IPS-20b (cell line): ENCODE data around the gene SGK1.

Experiments
- H3K27ac ChIP-seq: one replicate; pipeline ENCODE4 v1.5.1; 2013; ENCODE audit warnings: low read length
- H3K27me3 ChIP-seq: 2 replicates; pipeline ENCODE4 v1.6.1; 2013; ENCODE audit warnings: mild to moderate bottlenecking, low read length, inconsistent platforms; ENCODE audit not compliant: insufficient read depth
- H3K36me3 ChIP-seq: 2 replicates; pipeline ENCODE4 v1.6.1; 2013; ENCODE audit warnings: low read depth, mild to moderate bottlenecking, inconsistent platforms, low read length, moderate library complexity; ENCODE audit not compliant: insufficient read depth
- H3K4me1 ChIP-seq: 2 replicates; pipeline ENCODE4 v1.6.1; 2013; ENCODE audit warnings: mild to moderate bottlenecking, control low read depth, inconsistent platforms, low read length, moderate library complexity; ENCODE audit not compliant: insufficient read depth
- H3K4me3 ChIP-seq: 2 replicates; pipeline ENCODE4 v1.5.1; 2013; ENCODE audit warnings: mild to moderate bottlenecking, low read length, inconsistent platforms
- H3K9ac ChIP-seq: 2 replicates; pipeline ENCODE4 v1.6.1; 2013; ENCODE audit warnings: low read depth, mild to moderate bottlenecking, inconsistent platforms, low read length, moderate library complexity
- H3K9me3 ChIP-seq: 2 replicates; pipeline ENCODE4 v1.6.1; 2013; ENCODE audit warnings: mild to moderate bottlenecking, low read depth, low read length, inconsistent platforms; ENCODE audit not compliant: insufficient read depth

The SGK1 gene

GRCh38 chr6:134317471-134318131 lies at the start of gene SGK1:
SGK1 (minus strand) TSS chr6:134318112; CDS start chr6:134317460, 652 bp downstream.
- Histone ChIP-seq H3K27me3 (peaks cover 30% of the 10 kb centered on the region), H3K9me3 (no peaks in the 10 kb centered on the region), H3K36me3 (no peaks in the 10 kb centered on the region), H3K4me1 (peaks cover 2% of the 10 kb centered on the region; the same call in 1 of the 2 replicates), H3K27ac (no peak within 1 kb of the TSS), H3K4me3 (peak within 1 kb of the TSS; percentile 78), H3K9ac (peak within 1 kb of the TSS; percentile 57; the same call in 1 of the 2 replicates)

DNA sequence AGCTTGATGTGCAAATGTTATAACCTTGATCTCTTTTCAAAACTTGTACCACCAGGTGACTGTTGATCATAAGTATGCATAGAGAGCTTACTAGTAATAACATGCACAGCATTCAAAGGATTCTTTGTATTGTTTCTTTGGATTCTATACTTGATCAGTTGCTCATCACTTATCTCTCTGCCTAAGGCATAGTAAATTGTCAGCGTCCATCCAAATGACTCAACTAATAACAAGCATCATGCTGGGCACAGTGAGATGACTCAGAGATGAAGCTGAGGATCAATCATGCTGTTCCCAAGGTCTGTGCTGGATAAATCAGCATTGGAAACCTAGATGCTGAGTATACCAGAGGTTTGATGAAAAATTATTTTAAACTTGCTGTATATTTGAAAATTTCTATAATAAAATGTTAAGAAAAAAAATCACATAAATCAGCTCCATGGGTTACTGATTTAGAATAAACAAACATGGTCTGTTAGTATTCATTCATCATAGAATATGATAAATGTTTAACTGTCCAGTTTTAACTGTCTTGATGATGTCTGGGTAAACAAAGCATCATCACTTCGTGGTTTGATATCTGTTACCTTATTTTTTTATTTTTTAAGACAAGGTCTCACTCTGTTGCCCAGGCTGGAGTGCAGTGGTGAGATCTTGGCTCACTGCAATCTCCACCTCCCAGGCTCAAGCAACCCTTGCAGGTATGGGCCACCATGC lies 45.6 kb upstream of the SGK1 start:
- no peak overlapping the region for H3K27ac ChIP-seq
- no peaks in the 10 kb centered on the region for H3K9me3 ChIP-seq
- no peak overlapping the region for H3K9ac ChIP-seq
- H3K36me3 ChIP-seq, result no peaks in the 10 kb centered on the region
- no peaks in the 10 kb centered on the region for H3K4me1 ChIP-seq
- H3K4me3 ChIP-seq, result no peak overlapping the region
- H3K27me3 ChIP-seq, result no peaks in the 10 kb centered on the region

GRCh38 chr6:134361011-134361410 lies 43.1 kb upstream of the SGK1 start:
- Histone ChIP-seq H3K9ac (no peak overlapping the region), H3K4me1 (no peaks in the 10 kb centered on the region), H3K27me3 (no peaks in the 10 kb centered on the region), H3K27ac (no peak overlapping the region), H3K9me3 (no peaks in the 10 kb centered on the region), H3K36me3 (no peaks in the 10 kb centered on the region), H3K4me3 (no peak overlapping the region)

- Histone ChIP-seq H3K27ac (no peak overlapping the region), H3K27me3 (no peaks in the 10 kb centered on the region), H3K9me3 (no peaks in the 10 kb centered on the region), H3K4me3 (no peak overlapping the region), H3K4me1 (no peaks in the 10 kb centered on the region), H3K36me3 (no peaks in the 10 kb centered on the region), H3K9ac (no peak overlapping the region)
Observed at GRCh38 chr6:134359302-134359701, 41.4 kb upstream of the SGK1 start.

DNA sequence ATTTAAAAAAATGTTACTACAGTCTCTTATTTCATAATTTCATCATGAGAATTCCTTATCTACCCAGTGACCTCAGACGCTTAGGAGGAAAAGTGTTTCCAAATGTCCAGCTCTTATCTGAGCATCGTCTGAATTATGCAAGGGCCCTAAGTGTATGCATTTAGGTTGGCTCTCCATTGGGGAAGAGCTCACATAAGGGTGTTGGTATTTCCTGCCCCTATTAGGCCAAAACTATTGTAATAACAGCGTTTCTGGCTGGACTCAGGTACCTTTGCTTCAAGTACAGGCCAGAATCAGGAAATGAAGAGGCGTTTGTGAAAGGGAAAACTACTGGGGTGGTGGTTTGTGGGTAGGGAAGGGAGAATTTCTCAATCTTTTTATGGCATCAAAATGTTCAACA lies 40.4 kb upstream of the SGK1 start:
- Histone ChIP-seq H3K36me3 (no peaks in the 10 kb centered on the region), H3K4me3 (no peak overlapping the region), H3K27me3 (no peaks in the 10 kb centered on the region), H3K9ac (no peak overlapping the region), H3K9me3 (no peaks in the 10 kb centered on the region), H3K27ac (no peak overlapping the region), H3K4me1 (0 out of 2 replicates have a peak, but pooled peaks cover under 1% of the 10 kb centered on the region)

- Histone ChIP-seq H3K9me3 (no peaks in the 10 kb centered on the region), H3K36me3 (no peaks in the 10 kb centered on the region), H3K4me1 (peaks cover 12% of the 10 kb centered on the region; the same call in 1 of the 2 replicates), H3K4me3 (no peak overlapping the region), H3K9ac (no peak overlapping the region), H3K27ac (no peak overlapping the region), H3K27me3 (no peaks in the 10 kb centered on the region)
Observed at GRCh38 chr6:134357022-134357487, 39.1 kb upstream of the SGK1 start.

GRCh38 chr6:134356405-134356804 lies 38.5 kb upstream of the SGK1 start:
- Histone ChIP-seq H3K4me1 (peaks cover 13% of the 10 kb centered on the region; the same call in 1 of the 2 replicates), H3K27ac (no peak overlapping the region), H3K27me3 (no peaks in the 10 kb centered on the region), H3K36me3 (no peaks in the 10 kb centered on the region), H3K4me3 (no peak overlapping the region), H3K9me3 (no peaks in the 10 kb centered on the region), H3K9ac (no peak overlapping the region)

- H3K9me3 ChIP-seq, result no peaks in the 10 kb centered on the region
- H3K36me3 ChIP-seq, result no peaks in the 10 kb centered on the region
- H3K27me3 ChIP-seq, result no peaks in the 10 kb centered on the region
- peaks cover 13% of the 10 kb centered on the region; the same call in 1 of the 2 replicates for H3K4me1 ChIP-seq
- no peak overlapping the region for H3K9ac ChIP-seq
- H3K27ac ChIP-seq, result no peak overlapping the region
- no peak overlapping the region for H3K4me3 ChIP-seq
Observed at GRCh38 chr6:134352786-134353480, 35.0 kb upstream of the SGK1 start.

GRCh38 chr6:134351615-134352474 lies 33.9 kb upstream of the SGK1 start:
- Histone ChIP-seq H3K4me1 (peaks cover 13% of the 10 kb centered on the region; the same call in 1 of the 2 replicates), H3K4me3 (no peak overlapping the region), H3K9ac (no peak overlapping the region), H3K9me3 (no peaks in the 10 kb centered on the region), H3K27me3 (no peaks in the 10 kb centered on the region), H3K36me3 (no peaks in the 10 kb centered on the region), H3K27ac (no peak overlapping the region)

GRCh38 chr6:134347885-134348805 lies 30.2 kb upstream of the SGK1 start:
- H3K4me3 ChIP-seq, result no peak overlapping the region
- H3K27me3 ChIP-seq, result no peaks in the 10 kb centered on the region
- H3K27ac ChIP-seq, result no peak overlapping the region
- no peaks in the 10 kb centered on the region for H3K9me3 ChIP-seq
- no peak overlapping the region for H3K9ac ChIP-seq
- H3K36me3 ChIP-seq, result no peaks in the 10 kb centered on the region
- H3K4me1 ChIP-seq, result peaks cover 11% of the 10 kb centered on the region; the same call in 1 of the 2 replicates
